GM12872 (cell line): ENCODE data around the gene TMEM51.

Source experiments
- TF ChIP-seq, protein P1 (sequence below): IDR thresholded peaks from 3 replicates; pipeline ENCODE4 v1.5.1; 2011; ENCODE audit warnings: low read depth, mild to moderate bottlenecking, low read length, moderate library complexity; ENCODE audit not compliant: insufficient read depth

Gene TMEM51

DNA sequence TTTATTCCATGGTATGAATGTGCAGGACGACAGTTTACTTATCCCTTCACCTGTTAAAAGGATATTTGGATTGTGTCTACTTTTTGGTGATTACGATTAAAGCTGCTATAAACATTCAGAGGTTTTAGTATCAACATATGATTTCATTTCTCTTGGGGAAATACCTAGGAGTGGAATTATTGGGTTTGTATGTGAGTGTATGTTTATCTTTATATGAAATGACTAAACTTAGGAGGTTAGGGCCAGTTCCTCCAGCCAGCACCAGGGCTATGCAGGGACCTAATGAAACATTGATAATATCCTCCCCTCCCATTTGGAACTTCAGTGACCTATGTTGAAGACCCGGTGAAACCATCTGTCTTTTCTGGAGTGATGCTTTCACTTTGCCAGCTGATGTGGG, 13.8 kb downstream of the TMEM51 start:
- TF ChIP-seq, protein P1, sequence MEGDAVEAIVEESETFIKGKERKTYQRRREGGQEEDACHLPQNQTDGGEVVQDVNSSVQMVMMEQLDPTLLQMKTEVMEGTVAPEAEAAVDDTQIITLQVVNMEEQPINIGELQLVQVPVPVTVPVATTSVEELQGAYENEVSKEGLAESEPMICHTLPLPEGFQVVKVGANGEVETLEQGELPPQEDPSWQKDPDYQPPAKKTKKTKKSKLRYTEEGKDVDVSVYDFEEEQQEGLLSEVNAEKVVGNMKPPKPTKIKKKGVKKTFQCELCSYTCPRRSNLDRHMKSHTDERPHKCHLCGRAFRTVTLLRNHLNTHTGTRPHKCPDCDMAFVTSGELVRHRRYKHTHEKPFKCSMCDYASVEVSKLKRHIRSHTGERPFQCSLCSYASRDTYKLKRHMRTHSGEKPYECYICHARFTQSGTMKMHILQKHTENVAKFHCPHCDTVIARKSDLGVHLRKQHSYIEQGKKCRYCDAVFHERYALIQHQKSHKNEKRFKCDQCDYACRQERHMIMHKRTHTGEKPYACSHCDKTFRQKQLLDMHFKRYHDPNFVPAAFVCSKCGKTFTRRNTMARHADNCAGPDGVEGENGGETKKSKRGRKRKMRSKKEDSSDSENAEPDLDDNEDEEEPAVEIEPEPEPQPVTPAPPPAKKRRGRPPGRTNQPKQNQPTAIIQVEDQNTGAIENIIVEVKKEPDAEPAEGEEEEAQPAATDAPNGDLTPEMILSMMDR, result no peak

DNA sequence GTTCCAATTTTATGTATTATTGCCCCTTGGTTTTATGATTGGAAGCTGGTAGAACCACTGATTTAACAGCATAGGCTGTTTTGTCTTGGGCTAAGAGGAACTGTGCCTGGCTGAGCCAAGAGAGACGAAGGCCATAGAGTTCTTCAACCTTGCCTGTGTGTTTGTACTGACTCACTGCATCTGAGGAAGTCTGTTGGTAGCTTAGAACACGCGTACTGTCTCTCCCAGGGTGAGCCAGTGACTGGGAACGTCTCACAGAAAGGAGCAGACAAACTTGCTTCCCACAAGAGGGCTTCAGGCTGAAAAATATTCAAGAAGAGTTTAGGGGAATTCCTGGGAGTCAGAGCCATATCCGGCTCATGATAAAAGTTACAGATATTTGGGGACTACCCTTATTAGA, 14.9 kb downstream of the TMEM51 start:
- TF ChIP-seq, protein P1, result no peak

DNA sequence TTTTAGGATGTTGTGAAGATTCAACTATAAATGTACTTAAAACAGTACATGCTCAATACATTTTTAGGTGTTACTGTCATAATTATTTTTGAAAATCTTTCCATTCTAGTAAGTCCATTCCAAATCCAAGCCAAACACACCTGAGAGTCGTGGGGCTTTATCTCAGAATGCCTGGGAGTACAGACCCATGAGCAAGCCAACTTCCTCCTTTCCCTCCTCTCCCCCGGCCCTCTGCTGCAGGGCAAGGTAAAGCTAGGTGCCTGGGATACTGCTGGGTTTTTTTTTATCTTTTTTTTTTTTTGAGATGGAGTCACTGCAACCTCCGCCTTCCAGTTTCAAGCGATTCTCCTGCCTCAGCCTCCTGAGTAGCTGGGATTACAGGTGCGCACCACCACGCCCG, 16.5 kb downstream of the TMEM51 start:
- TF ChIP-seq, protein P1, result no peak

DNA sequence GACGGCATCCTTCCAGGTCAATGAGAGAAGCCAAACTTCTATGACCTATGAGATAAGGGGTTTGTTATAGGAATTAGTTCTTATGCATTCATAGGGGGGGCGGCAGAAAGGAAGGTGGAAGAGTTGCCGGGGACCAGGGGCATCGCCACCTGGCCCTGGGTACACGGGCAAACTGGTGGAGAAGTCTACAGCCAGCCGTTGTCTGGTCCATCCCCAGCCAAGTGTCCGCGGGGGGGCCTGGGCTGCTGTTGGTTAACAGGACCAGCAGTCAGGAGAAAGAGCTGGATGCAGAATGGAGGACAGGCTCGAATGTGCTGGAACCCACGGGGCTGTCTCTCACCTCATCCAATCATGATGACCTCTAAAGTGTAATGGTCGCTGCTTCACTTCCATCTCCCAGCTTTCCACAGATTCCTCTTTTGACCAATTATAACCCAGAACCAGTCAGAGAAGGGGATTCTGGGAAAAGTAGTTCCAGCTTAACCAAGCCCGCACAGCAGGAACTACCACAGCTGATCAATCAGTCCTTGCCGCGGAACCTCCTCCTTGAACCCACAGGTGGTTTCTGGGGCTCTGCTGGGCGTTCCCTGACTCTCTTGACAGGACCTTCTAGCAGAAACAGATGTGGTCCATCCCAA, 17.8 kb downstream of the TMEM51 start:
- TF ChIP-seq, protein P1, result no peak

DNA sequence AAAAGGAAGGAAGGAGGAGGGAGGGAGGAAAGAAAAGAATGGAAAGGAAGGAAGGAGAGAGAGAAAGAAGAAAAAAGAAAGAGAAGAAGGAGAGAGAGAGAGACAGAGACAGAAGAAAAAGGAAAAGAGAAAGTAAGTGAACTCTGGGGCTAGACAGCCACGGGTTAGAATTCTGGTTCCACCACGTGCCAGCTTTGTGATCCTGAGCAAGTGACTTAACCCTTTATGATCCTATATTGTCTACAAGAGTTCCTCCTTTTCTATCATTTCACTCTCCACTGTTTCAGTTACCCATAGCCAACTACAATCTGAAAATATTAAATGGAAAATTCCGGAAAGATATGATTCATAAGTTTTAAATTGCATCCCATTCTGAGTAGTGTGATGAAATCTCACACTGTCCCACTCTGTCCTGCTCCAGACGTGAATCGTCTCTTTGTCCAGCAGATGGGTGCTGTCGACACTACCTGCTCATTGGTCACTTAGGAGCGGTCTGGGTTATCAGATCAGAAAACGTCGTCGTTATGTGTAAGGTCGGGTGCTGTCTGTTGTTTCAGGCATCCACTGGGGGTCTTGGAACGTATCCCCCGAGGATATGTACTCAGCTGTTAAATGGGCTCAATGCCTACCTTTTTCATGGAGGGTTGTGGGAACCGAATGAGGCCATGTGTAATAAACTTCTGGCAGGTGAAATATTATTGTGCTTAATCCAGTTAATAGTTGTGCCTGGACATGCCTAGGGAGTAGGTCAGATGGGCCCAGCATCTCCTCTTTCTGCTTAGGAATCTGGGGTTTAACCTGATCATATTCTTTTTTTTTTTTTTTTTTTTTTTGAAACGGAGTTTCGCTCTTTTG, 19.1 kb downstream of the TMEM51 start:
- TF ChIP-seq, protein P1, result no peak

DNA sequence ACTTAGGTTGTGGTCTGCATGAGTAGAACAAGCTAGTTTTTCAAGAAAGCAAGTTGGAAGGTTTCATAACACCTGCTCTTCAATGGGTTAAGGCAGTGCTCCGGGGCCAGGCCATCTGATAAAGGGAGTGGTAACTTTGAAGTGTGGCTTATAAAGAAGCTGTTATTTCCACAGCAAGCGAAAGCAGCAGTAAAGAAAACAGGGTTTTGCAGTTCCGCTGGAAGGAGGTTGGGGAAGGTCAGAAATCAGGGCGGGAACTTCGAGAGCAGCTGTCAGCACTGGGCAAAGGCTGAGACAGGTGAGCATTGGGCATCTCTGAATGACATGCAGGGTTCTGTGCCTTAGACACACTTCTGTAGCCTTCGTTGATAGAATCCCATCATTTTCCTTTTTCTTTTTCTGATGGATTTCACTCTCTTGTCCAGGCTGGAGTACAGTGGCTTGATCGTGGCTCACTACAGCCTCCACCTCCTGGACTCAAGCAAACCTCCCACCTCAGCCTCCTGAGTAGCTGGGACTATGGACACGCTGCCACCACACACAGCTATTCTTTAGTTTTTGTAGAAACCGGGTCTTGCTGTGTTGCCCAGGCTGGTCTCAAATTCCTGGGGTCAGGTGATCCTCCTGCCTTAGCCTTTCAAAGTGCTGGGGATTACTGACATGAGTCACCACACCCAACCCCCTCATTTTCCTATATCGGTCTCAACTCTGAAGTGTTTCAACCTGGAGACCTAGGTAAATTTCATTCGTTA, 20.5 kb downstream of the TMEM51 start:
- TF ChIP-seq, protein P1, result no peak

DNA sequence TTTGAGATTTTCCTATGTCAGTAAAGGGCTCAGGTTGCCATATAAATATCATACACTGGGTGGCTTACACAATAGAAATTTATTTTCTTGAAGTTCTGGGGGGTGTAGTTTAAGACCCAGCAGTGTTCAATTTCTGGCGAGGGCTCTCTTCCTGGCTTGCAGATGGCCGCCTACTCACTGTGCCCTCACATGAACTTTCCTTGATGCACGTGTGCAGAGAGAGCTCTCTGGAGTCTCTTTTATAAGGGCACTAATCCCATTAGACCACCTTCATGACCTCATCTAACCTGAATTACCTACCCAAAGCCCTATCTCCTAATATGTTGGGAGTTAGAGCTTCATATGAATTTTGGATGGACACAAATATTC, 21.1 kb downstream of the TMEM51 start:
- TF ChIP-seq, protein P1, result no peak
